Measurements from ENCODE around the gene CDC42EP2. TPM values are rescaled to one million over a fixed set of nuclear protein-coding genes. Genes with fewer than 3 reads are reported as not detected.

The CDC42EP2 gene
- total and polyA plus RNA-seq, 7 experiments from 2014 or later: 0.58 to 1.8 (median 0.89) TPM; not detected in 2

DNA sequence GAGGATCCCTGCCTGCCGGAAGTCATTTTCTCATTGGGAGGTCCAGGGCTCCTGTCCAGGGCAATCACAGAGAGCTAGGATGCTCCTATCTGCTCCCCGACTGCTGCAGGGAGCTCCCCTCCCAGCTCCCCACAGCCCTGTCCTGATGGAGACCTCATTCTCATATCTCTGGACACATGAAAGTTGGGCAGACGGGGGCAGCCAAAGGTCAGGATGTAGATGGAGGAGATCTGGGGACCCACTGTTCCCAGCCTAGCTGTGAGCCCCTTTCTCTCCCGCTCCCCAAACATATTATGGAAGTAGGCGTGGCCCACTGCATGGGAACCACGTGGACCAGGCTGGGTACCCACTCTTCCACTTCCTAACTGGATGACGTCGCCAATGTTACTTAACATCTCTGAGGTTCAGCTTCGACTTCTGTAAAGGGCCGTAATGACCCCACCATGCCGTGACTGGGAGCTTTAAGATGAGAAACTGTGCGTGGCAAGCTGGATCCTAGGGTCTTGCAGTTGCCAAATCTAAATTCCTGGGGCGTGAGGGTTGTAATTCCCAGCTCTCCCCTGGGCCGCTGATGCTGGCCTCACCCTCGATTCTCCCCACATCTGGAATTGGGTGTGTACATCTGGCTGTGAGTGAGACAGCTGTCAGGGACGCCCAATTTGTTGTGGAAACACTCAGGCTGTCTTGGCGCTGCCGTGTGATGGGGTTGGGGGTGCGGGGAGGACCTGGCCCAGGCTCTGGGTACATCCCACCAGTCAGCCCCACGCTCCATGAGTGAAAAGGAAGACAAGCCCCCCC lies 1.8 kb downstream of the CDC42EP2 start:
- Mint-ChIP-seq H3K27me3 (peaks cover 0 to 12% (median 0%) of the 10 kb centered on the region in 5 donors), H3K4me3 (peak overlapping the region in 9 of 10 donors; percentile 47 to 86 (median 71)), H3K36me3 (no peaks in the 10 kb centered on the region), H3K9me3 (no peaks in the 10 kb centered on the region), H3K4me1 (peaks cover 0 to 13% (median 5%) of the 10 kb centered on the region in 7 donors), H3K27ac (peak overlapping the region in 1 of 9 donors; percentile 40)
- H3K27me3 ChIP-seq (ENCODE audit: control insufficient read depth in 2 of 2, insufficient read depth in 2 of 2, low read length in 2 of 2): no peaks in the 10 kb centered on the region
- peaks cover 0 to 6% (median 0%) of the 10 kb centered on the region in 3 experiments for H3K36me3 ChIP-seq (ENCODE audit: control insufficient read depth in 2 of 3, insufficient read depth in 3 of 3, low read length in 3 of 3)
- H3K9me3 ChIP-seq (ENCODE audit: control insufficient read depth in 2 of 3, low read length in 3 of 3): no peaks in the 10 kb centered on the region
- POLR2A ChIA-PET: interaction anchor here (1.0 to 3.0 kb wide), 7 partner anchors 10 to 182 kb away, joined by 3 to 22 read pairs (median 4); partner anchors contain the start of genes DPF2, MALAT1 and POLA2
- H3K27ac ChIP-seq (ENCODE audit: low read depth, low read length): no peak overlapping the region
- intact Hi-C loops (cut with micrococcal nuclease): loop anchor here in 1 of 2 donors (10.0 kb wide), 1 partner anchor 202 kb away; the partner anchor contains the start of genes TM7SF2 and ZNHIT2
- ATAC-seq (peak; percentile 18), DNase-seq (no peak)
- CTCF ChIA-PET: interaction anchor here (0.5 to 5.1 kb wide), 14 partner anchors 11 to 556 kb away, joined by 3 to 54 read pairs (median 4); partner anchors contain the start of gene DPF2
- H3K4me1 ChIP-seq (ENCODE audit: control insufficient read depth in 2 of 2, insufficient read depth in 2 of 2, low read length in 2 of 2): peaks cover 0 to 11% of the 10 kb centered on the region in 2 donors
- no peak overlapping the region for H3K4me3 ChIP-seq (ENCODE audit: low read length)

- Mint-ChIP-seq H3K27me3 (peaks cover 0 to 12% (median 0%) of the 10 kb centered on the region in 5 donors), H3K9me3 (no peaks in the 10 kb centered on the region), H3K36me3 (no peaks in the 10 kb centered on the region), H3K4me1 (peaks cover 0 to 13% (median 5%) of the 10 kb centered on the region in 7 donors), H3K27ac (no peak overlapping the region), H3K4me3 (peak overlapping the region in 2 of 10 donors; percentile 43 to 82)
- no peak for DNase-seq
- peaks cover 0 to 6% (median 0%) of the 10 kb centered on the region in 3 experiments for H3K36me3 ChIP-seq (ENCODE audit: control insufficient read depth in 2 of 3, insufficient read depth in 3 of 3, low read length in 3 of 3)
- no peaks in the 10 kb centered on the region for H3K27me3 ChIP-seq (ENCODE audit: control insufficient read depth in 2 of 2, insufficient read depth in 2 of 2, low read length in 2 of 2)
- H3K4me3 ChIP-seq (ENCODE audit: low read length): no peak overlapping the region
- H3K4me1 ChIP-seq (ENCODE audit: control insufficient read depth in 2 of 2, insufficient read depth in 2 of 2, low read length in 2 of 2): peaks cover 0 to 11% of the 10 kb centered on the region in 2 donors
- H3K27ac ChIP-seq (ENCODE audit: low read depth, low read length): no peak overlapping the region
- intact Hi-C loops (cut with micrococcal nuclease): loop anchor here in 1 of 2 donors (10.0 kb wide), 1 partner anchor 202 kb away; the partner anchor contains the start of genes TM7SF2 and ZNHIT2
- ChIA-PET POLR2A (interaction anchor here (0.6 to 3.0 kb wide), 5 partner anchors 9 to 225 kb away, joined by 3 to 22 read pairs (median 4); partner anchors contain the start of gene DPF2), CTCF (interaction anchor here (0.6 to 5.1 kb wide), 10 partner anchors 10 to 470 kb away, joined by 3 to 54 read pairs (median 4); partner anchors contain the start of gene DPF2)
- no peaks in the 10 kb centered on the region for H3K9me3 ChIP-seq (ENCODE audit: control insufficient read depth in 2 of 3, low read length in 3 of 3)
- no peak for ATAC-seq
Measured at GRCh38 chr11:65317025-65317786, 2.5 kb downstream of the CDC42EP2 start.

DNA sequence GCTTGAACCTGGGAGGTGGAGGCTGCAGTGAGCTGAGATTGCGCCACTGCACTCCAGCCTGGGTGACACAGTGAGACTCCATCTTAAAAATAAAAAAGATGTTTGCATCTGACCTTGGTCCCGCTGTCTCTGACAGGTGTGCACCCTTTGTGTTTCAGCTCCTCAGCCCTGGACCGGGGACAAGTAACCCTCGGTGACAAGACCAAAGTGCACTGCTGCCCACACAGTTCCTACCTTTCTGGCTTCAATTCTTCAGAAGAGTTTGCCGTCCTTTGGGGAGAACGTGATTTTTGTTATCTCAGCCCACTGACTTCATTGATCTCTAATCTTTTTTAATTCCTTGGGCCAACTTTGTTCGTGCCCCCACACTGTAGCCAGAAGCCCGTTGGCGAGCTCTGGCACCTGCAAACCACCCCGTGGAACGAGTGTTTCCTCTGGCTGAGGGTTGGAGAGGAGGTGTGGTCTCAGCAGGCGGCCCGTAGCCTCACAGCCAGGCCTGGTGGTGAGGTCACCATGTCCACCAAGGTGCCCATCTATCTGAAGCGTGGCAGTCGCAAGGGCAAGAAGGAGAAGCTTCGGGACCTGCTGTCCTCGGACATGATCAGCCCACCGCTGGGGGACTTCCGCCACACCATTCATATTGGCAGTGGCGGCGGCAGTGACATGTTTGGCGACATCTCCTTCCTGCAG lies 5.9 kb downstream of the CDC42EP2 start:
- H3K27me3 Mint-ChIP-seq: peaks cover 0 to 5% (median 3%) of the 10 kb centered on the region in 5 donors
- intact Hi-C loops (cut with micrococcal nuclease): no loop called here
- H3K4me3 ChIP-seq (ENCODE audit: low read length): no peak overlapping the region
- no peak overlapping the region for H3K27ac Mint-ChIP-seq
- no peaks in the 10 kb centered on the region for H3K9me3 Mint-ChIP-seq
- H3K36me3 Mint-ChIP-seq: no peaks in the 10 kb centered on the region
- H3K9me3 ChIP-seq (ENCODE audit: control insufficient read depth in 2 of 3, low read length in 3 of 3): no peaks in the 10 kb centered on the region
- H3K4me1 Mint-ChIP-seq: peaks cover 0 to 5% (median 4%) of the 10 kb centered on the region in 7 donors
- DNase-seq: no peak
- no peak for ATAC-seq
- CTCF ChIA-PET: no interaction called here
- H3K27me3 ChIP-seq (ENCODE audit: control insufficient read depth in 2 of 2, insufficient read depth in 2 of 2, low read length in 2 of 2): no peaks in the 10 kb centered on the region
- peaks cover 0 to 4% of the 10 kb centered on the region in 2 donors for H3K4me1 ChIP-seq (ENCODE audit: control insufficient read depth in 2 of 2, insufficient read depth in 2 of 2, low read length in 2 of 2)
- no peak overlapping the region for H3K27ac ChIP-seq (ENCODE audit: low read depth, low read length)
- POLR2A ChIA-PET: interaction anchor here (0.6 to 1.3 kb wide), 2 partner anchors 59 to 79 kb away, joined by 3 to 4 read pairs; partner anchors contain the start of gene POLA2
- H3K4me3 Mint-ChIP-seq: no peak overlapping the region
- no peaks in the 10 kb centered on the region for H3K36me3 ChIP-seq (ENCODE audit: control insufficient read depth in 2 of 3, insufficient read depth in 3 of 3, low read length in 3 of 3)

- no peaks in the 10 kb centered on the region for H3K27me3 ChIP-seq (ENCODE audit: control insufficient read depth in 2 of 2, insufficient read depth in 2 of 2, low read length in 2 of 2)
- DNase-seq: no peak
- intact Hi-C loops (cut with micrococcal nuclease): no loop called here
- H3K4me3 ChIP-seq (ENCODE audit: low read length): no peak overlapping the region
- H3K9me3 ChIP-seq (ENCODE audit: control insufficient read depth in 2 of 3, low read length in 3 of 3): no peaks in the 10 kb centered on the region
- POLR2A ChIA-PET: no interaction called here
- Mint-ChIP-seq H3K27me3 (peaks cover 0 to 5% (median 3%) of the 10 kb centered on the region in 5 donors), H3K4me1 (no peaks in the 10 kb centered on the region), H3K4me3 (no peak overlapping the region), H3K36me3 (no peaks in the 10 kb centered on the region), H3K9me3 (no peaks in the 10 kb centered on the region), H3K27ac (no peak overlapping the region)
- ATAC-seq: no peak
- H3K27ac ChIP-seq (ENCODE audit: low read depth, low read length): no peak overlapping the region
- CTCF ChIA-PET: no interaction called here
- H3K36me3 ChIP-seq (ENCODE audit: control insufficient read depth in 2 of 3, insufficient read depth in 3 of 3, low read length in 3 of 3): no peaks in the 10 kb centered on the region
- no peaks in the 10 kb centered on the region for H3K4me1 ChIP-seq (ENCODE audit: control insufficient read depth in 2 of 2, insufficient read depth in 2 of 2, low read length in 2 of 2)
Measured at GRCh38 chr11:65321076-65321475, 6.4 kb downstream of the CDC42EP2 start.

GRCh38 chr11:65321828-65322485 lies 7.3 kb downstream of the CDC42EP2 start:
- Histone ChIP-seq H3K4me1 (ENCODE audit: control insufficient read depth in 2 of 2, insufficient read depth in 2 of 2, low read length in 2 of 2) (no peaks in the 10 kb centered on the region), H3K9me3 (ENCODE audit: control insufficient read depth in 2 of 3, low read length in 3 of 3) (no peaks in the 10 kb centered on the region), H3K4me3 (ENCODE audit: low read length) (no peak overlapping the region), H3K27me3 (ENCODE audit: control insufficient read depth in 2 of 2, insufficient read depth in 2 of 2, low read length in 2 of 2) (no peaks in the 10 kb centered on the region), H3K36me3 (ENCODE audit: control insufficient read depth in 2 of 3, insufficient read depth in 3 of 3, low read length in 3 of 3) (no peaks in the 10 kb centered on the region), H3K27ac (ENCODE audit: low read depth, low read length) (no peak overlapping the region)
- no peak overlapping the region for H3K4me3 Mint-ChIP-seq
- DNase-seq (no peak), ATAC-seq (no peak)
- H3K27ac Mint-ChIP-seq: peak overlapping the region in 1 of 9 donors; percentile 12
- no peaks in the 10 kb centered on the region for H3K36me3 Mint-ChIP-seq
- ChIA-PET POLR2A (interaction anchor here (0.9 kb wide), 1 partner anchor 11 kb away, joined by 3 read pairs; the partner anchor contains the start of gene DPF2), CTCF (interaction anchor here (0.9 kb wide), 1 partner anchor 9 kb away, joined by 6 read pairs; no protein-coding TSS in a partner anchor)
- no peaks in the 10 kb centered on the region for H3K4me1 Mint-ChIP-seq
- intact Hi-C loops (cut with micrococcal nuclease): no loop called here
- H3K27me3 Mint-ChIP-seq: peaks cover 0 to 5% (median 2%) of the 10 kb centered on the region in 5 donors
- H3K9me3 Mint-ChIP-seq: no peaks in the 10 kb centered on the region

All from naive thymus-derived CD4-positive, alpha-beta T cell (primary cell).